HTR-8/SVneo (cell line): ENCODE results near the gene CUL3.

ENCODE experiments used
- DNase-seq: peaks from one replicate; pipeline ENCODE4 v3.0.0; 2011; ENCODE audit warnings: low spot score, mixed read lengths; ENCODE audit not compliant: insufficient read length
- FAIRE-seq: peaks from 2 replicates; lab custom pipeline; 2011; peaks lifted over from hg19 to GRCh38; lab: Jason Lieb, UNC

Gene CUL3

GRCh38 chr2:224434618-224435017 lies 150.5 kb downstream of the CUL3 start:
- DNase-seq (no peak), FAIRE-seq (no peak)

- FAIRE-seq = no peak
- no peak for DNase-seq
These were observed 151.7 kb downstream of the CUL3 start for GRCh38 chr2:224433442-224433841.

GRCh38 chr2:224432003-224432579 lies 153.1 kb downstream of the CUL3 start:
- FAIRE-seq (no peak), DNase-seq (no peak)

GRCh38 chr2:224429441-224429810 lies 155.7 kb downstream of the CUL3 start:
- FAIRE-seq (no peak), DNase-seq (no peak)

- no peak for DNase-seq
- no peak for FAIRE-seq
These were observed 156.2 kb downstream of the CUL3 start for GRCh38 chr2:224428787-224429440.

GRCh38 chr2:224427471-224427870 lies 157.7 kb downstream of the CUL3 start:
- FAIRE-seq = no peak
- no peak for DNase-seq

- FAIRE-seq (no peak), DNase-seq (no peak)
These were observed 158.5 kb downstream of the CUL3 start for GRCh38 chr2:224426656-224427055.

GRCh38 chr2:224421065-224421464 lies 164.1 kb downstream of the CUL3 start:
- no peak for FAIRE-seq
- no peak for DNase-seq
